Measurements from ENCODE around the gene SCRT2.

- no peak for TF ChIP-seq CTCF (IDR thresholded peaks at IDR 0.05 in 8 of 11, conservative IDR thresholded peaks at IDR 0.05 in 3 of 11)
- TF ChIP-seq POLR2A (IDR thresholded peaks at IDR 0.05) = no peak
These were observed 46.3 kb upstream of the SCRT2 start for GRCh38 chr20:721876-722275.

All from spleen (tissue), 7 donors.